ENCODE results near the gene DOCK4. TPM values are rescaled to one million over a fixed set of nuclear protein-coding genes. Genes with fewer than 3 reads are reported as not detected.

The DOCK4 gene
- polyA plus RNA-seq, 3 donors = 20.5 to 27.6 (median 24.6) TPM

DNA sequence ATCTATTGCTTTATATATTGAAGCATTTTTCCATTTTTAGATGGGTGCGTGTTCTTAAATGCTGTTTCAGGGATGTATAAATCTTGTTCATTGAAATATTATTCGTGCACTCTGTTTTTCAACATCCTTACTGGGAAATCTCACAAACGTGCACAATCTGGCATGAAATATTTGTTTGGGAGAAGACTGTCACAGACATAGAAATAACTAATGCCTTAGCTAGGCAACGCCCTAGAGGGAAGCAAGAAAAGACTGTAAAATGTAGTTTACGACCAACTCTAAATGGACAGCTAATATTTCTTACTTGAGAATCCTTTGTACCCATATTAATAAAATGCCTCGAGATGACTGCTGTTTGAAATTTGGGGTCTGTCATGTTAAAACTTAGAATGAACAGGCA lies 8.9 kb downstream of the DOCK4 start:
- DNase-seq (ENCODE audit: extremely low read depth in 1 of 11, low read depth in 9 of 11, low spot score in 4 of 11) = no peak

DNA sequence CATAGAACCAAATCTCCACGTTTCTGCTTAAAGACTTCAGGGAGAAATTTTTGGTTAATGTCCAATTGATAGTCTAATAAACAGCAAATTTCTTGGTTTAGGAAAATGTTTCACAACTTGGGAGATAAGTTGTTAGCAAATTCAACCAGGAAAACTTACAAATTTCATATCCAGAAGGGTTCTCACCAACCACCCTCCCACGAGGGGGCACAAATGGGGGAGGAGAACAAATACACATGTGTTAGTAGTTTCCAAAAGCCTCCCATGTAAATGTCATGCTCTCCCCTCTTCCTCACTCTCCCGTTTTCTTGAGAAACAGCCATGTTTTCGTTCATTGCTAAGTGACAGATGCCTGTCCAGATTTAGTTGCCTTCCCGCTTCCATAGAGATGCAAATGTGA lies 10.5 kb downstream of the DOCK4 start:
- no peak for DNase-seq (ENCODE audit: extremely low read depth in 1 of 11, low read depth in 9 of 11, low spot score in 4 of 11)

DNA sequence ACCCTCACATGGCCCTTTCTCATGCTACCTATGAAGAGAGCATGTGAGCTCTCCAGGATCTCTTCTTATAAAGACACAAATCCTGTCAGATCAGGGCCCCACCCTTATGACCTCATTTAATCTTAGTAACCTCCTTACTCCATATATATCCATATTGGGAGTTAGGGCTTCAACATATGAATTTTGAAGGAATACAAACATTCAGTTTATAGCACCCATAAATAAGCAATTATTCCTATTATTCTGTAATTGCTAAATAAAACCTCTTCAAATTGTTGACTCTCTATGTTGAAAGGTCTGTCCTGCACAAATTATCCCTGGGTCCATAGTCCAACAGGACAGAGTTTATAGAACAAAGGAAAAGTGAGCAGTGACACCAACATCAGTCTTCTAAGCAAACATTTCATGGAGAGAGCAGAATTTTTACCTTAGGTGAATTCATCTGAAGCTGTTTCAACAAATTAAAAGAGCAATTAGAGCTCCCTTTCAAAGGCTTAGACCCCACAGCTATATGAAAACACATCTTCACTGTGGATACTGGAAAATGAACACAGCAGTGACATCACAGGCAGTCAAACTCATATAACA lies 12.2 kb downstream of the DOCK4 start:
- DNase-seq (ENCODE audit: extremely low read depth in 1 of 11, low read depth in 9 of 11, low spot score in 4 of 11) = no peak

DNA sequence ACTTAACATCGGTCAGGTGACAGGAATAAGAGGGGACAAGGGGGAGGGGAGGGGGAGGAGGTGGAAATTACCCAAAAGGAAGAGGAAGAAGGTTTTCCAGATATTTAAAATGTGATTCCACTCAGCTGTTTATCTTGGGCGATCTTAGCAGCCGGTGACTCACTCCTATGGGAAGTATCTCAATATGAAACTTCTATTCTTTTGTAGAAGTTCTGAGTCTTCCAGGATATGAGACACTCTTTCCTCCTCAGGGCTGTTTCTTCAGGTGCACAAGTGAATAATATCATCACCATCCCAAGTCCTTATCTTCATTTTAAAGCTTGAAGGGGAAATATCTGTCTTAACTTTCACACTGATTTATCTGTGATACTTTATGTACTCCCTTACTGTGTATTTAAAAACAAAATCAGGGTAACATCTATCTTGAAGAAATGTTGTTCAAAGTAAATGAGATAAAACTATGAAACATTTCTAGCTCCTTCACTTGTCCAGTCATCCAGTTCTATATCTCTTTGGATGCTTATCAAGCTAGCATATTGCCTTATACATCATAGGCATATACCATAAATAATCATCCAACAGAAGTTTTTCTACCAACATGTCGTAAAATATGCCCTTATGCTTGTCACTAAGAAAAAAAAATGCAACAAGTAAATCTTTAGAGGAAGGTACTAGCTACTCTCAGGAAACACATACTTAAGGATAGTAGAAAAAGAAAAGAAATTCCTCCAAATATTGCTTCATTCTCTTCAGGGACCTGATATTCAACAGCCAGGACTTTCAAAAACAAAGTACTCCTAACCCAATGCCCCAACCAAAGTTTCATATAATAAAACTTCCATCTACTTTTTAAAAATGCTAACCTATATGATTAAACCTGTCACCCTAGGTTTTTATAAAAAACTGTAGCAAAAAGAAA lies 13.7 kb downstream of the DOCK4 start:
- DNase-seq (ENCODE audit: extremely low read depth in 1 of 11, low read depth in 9 of 11, low spot score in 4 of 11) = no peak

DNA sequence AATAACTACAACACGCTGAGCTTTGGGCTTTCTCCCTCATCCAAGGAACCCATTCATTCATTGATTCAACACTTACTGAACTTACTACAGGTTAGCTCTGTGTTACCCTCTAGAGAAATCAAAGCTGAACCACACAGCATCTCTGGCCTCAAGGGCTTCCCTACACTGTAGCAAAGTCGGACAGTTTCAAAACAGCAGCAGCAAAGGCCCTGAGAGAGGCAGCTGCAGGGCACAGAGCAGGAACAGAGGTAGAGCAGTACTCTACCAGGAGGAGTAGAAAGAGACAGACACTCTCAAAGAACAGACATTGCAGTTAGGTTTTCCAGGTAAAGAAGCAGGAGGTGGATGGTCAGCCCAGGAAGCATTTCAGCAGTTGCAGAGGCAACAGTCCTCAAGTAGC lies 16.1 kb downstream of the DOCK4 start:
- no peak for DNase-seq (ENCODE audit: extremely low read depth in 1 of 11, low read depth in 9 of 11, low spot score in 4 of 11)

DNA sequence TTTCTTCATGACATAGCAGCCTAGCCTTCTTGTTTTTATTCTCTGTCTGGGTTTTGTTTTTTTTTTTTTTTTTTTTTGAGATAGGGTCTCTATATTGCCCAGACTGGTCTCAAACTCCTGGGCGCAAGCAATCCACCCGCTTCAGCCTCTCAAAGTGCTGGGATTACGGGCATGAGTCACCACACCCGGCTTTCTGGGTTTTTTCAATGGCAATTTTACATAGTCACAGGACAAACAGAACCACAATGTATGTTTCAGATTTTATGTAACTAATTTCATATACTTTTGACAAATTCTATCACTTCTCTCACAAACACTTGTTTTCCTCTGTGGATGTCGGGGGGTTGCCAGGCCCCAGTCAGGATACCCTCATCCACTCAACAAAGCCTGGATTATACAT lies 16.5 kb downstream of the DOCK4 start:
- DNase-seq (ENCODE audit: extremely low read depth in 1 of 11, low read depth in 9 of 11, low spot score in 4 of 11) = no peak

DNA sequence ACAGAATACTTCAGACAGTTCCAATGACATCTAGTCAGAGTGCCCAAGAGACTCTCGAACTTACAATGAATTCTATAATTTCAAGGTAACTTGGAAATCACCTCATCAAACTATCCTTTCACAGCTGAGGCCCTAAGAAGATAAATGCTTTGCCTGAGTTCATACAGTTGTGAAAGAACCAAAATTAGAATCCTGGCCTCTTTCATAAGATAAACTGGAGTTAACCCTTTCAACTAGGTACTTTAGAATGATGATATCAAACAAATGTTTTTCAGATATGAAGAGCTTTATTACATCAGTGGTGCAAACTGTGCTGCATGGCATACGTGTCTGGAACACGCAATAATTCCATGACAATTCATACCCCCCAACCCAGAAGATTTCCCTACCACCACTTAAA lies 17.9 kb downstream of the DOCK4 start:
- no peak for DNase-seq (ENCODE audit: extremely low read depth in 1 of 11, low read depth in 9 of 11, low spot score in 4 of 11)

DNA sequence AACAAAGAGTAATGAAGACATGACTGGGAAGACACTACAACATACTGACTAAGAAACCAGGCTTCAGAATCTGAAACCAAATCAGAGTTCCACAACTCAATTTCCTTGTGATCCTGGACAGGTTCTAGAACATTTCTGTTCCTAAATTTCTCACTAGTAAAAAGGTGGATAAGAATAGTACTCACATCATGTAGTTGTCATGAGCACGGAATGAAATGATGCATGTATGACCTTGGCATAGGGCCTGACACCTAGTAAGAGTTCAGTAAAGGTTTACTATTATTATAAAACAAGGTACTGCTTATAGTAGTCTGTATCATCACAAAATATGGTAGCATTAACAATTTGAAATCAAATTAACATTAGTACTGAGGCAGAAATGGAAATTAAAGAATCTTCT lies 19.9 kb downstream of the DOCK4 start:
- DNase-seq (ENCODE audit: extremely low read depth in 1 of 11, low read depth in 9 of 11, low spot score in 4 of 11) = no peak

DNA sequence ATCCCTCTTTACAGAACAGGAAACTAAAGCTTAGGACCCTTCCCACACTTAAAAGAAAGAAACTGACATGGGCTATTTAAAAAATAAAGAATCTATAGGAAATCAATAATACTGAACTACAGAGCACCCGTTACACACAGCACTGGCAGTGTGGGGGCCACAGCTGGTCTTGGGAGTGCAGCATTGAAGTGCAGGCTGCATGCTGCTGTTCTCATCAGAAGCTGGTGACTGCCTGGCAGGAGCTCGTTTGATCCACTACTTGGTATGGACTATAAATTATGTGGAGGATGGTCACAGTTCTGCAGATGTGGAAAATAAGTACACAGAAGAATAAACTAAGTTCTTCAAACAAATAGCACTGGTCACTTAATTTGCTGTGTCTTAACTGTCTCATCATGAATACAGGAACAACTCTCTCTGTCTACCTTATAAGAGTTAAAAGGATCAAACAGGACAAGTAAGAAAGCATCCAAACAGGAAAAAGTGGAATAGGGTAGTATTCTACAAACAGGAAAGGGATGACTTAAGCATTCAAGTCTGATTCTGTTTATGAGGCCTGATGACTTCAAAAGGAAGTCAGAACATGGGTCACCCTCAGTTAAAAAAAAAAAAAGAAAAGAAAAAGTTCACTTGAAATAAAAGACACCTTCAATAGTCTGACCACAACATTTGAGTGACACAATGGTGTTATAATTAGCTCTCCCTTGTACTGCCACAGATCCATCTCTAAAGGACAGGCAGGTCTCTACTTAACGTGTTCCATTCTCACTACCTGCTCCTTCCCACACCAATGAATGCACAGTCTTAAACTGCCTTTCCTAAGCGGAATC lies 21.0 kb downstream of the DOCK4 start:
- DNase-seq (ENCODE audit: extremely low read depth in 1 of 11, low read depth in 9 of 11, low spot score in 4 of 11) = no peak

DNA sequence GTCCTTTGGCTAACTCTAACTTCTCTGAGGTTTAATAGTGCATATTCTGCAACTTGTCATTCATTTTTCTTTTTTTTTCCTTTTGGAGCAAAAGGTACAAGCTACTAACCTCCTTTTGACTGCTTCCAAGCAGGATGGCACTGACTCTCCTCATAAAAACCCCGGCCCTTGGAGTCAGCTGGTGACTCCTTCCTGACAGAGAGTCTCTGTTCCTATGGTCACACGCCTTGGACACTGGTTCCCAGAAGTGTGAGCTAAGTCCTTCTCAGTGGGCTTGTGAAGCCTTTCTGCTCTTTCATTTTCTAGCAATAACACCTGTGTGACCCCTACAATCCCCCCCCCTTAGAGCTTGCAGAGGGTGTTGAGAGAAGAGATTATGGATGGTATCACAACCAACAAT lies 21.7 kb downstream of the DOCK4 start:
- DNase-seq (ENCODE audit: extremely low read depth in 1 of 11, low read depth in 9 of 11, low spot score in 4 of 11) = no peak

DNA sequence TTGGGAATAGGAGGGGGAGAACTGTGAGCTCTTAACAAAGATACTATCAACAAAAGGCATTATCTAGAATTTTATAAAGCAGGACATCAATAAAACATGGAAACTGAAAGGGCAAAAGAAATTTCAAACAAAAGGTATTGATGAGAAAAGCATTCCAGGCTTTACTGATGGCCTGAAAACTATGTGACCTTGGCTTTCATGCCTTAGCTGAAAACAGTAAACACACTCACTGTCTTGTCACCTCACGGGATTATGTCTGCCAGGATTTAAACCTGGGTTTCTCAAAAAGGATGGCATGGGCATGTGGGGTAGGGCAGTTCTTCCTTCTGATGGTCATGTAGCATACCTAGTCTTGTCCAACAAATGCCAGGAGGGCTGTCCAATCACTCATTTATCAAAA lies 22.9 kb downstream of the DOCK4 start:
- no peak for DNase-seq (ENCODE audit: extremely low read depth in 1 of 11, low read depth in 9 of 11, low spot score in 4 of 11)

DNA sequence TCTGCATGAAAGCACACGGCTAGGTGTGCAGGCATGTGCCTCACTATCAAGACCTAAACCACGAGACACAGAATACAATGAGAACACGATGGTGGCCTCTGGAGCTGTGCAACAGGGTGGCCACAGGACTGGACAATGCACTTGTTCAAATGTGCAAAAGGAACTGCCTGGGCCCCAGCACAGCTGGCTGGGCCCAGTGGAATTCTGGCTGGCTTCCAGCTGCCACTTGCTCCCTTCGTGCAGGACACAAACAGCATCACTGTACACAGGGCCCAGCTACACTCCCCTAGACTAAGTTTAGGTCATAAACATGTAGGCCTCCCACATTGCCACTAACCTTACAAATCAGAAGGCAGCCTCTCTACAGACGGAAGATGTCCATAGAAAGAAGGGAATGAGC lies 23.4 kb downstream of the DOCK4 start:
- DNase-seq (ENCODE audit: extremely low read depth in 1 of 11, low read depth in 9 of 11, low spot score in 4 of 11) = peak in 1 of 11 donors; percentile 16

DNA sequence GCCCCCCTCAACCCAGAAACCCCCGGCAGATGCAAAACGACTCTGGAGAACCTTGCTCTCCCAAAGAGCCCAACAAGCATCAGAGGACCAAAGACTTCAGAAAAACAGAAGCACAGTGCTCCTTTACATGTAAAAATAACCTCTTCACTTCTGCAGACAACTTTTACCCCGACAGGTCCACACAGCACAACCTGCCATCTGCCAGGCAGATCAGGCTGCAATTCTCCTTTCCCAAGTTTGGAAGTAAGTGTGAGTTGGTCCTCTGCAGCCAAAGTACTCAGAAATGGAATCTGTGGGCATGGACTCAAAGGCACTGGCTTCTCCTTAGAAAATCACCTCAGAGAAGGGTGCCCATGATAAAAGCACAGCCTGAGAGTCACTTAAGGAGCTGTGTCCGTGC lies 26.0 kb downstream of the DOCK4 start:
- DNase-seq (ENCODE audit: extremely low read depth in 1 of 11, low read depth in 9 of 11, low spot score in 4 of 11) = no peak

DNA sequence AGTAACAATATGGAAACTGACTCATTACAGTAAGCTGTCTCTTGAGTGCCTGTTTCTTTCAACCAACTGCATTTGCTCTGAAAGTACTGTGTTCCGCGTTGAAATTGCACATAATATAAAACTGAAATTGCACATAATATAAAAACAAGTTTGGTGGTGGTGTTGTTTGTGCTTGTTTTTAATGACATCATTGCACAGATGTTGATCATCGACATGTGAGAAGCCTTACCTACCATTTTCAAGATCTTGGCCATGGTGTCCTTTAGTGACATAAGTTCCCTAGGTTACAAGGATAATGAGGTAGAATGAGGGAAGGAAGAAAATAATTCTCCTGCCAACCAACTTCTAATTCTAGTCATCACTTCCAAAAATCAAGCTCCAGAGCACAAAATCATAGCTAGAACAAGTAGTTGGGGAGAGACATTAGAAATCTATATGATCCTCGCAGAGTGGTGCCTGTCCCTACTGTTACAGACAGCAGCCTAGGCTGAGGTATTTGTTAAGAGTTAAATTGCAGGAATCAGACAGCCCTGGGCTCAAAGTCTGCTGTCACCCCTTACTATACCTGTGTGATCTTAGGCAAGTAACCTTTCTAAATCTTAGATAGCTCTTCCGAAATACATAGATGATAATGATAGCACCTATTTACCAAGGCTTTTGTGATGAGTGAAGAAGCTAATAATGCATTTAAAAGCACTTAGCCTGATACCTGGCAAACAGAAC lies 29.3 kb downstream of the DOCK4 start:
- no peak for DNase-seq (ENCODE audit: extremely low read depth in 1 of 11, low read depth in 9 of 11, low spot score in 4 of 11)

DNA sequence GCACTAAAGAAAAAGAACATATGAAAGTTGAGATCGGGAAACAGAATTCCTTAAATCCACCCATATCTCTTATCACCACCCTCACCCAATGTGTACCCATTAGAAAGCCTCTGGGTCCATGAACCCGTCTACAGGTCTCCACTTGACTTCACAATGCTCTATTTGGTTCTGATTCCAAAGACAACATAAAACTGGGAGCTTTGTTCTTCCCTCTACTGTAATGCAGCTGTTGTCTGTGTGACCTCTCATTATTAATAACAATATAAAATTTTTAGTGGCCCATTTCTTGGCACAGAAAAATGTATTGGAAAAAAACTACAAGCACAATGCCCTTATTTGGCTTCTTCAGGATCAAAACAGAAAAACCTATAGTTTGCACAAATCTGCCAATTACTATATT lies 30.0 kb downstream of the DOCK4 start:
- DNase-seq (ENCODE audit: extremely low read depth in 1 of 11, low read depth in 9 of 11, low spot score in 4 of 11) = no peak

DNA sequence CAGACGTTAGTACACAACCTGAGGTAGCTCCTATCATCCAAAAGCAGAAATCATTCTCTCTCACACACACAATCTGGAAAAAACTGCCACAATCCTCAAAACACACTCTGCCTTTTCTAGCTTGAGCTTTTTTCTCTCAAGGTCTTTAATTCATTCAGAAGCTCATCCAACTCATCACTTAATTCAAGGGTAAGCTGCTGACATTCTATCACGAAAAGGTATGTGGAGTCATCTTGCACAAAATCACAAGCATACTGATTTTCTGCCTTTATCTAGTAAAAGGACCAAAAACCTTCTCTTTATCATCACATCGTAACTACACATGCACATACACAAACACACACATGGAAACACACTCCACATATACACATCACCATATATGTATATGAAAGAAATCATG lies 32.0 kb downstream of the DOCK4 start:
- DNase-seq (ENCODE audit: extremely low read depth in 1 of 11, low read depth in 9 of 11, low spot score in 4 of 11) = no peak

DNA sequence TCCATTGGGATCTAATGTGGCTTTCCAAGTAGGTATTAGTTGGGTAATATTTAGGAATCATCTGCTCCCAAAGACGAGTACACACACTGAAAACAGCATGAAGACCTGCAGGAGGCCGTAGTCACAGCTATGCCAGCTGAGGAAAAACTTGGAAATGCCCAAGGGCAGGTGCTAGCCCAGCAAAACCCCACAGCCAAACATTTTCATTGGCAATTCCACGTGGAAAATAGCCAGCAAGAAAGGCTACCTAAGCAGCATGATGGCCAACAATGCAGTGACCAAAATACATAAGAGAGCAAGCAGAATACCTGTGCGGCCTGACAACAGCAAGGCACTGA lies 32.7 kb downstream of the DOCK4 start:
- no peak for DNase-seq (ENCODE audit: extremely low read depth in 1 of 11, low read depth in 9 of 11, low spot score in 4 of 11)

DNA sequence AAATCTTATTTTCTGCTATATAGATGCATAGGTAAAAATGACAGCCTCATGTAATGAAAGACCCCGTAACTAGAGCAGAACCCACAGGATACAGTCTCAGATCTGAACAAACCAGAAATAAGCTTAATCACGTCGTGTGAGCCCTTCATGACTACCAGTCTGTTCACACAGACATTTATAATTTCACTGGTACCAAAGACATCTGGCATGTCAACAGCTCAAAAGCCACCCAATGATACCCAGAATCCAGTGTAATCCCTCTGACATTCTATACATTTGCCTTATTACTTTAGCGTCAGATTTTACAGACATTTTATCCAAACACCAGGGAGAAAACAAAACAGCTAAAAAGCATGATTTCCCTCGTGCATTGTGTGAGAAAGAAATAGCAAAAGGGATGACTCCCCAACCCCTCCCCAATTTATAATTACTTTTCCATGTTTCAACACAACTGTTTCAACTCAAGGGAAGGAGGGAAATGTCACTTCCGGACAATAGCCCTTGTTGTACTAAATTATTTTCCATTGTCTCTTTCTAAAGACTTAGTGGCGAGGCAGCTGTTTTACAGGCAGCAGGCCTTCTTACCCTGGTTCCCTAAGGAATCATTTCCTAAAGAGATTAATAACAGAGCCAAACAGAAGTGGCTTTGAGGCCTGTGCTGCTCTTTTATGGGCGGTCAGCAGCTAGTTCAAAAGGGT lies 33.2 kb downstream of the DOCK4 start:
- no peak for DNase-seq (ENCODE audit: extremely low read depth in 1 of 11, low read depth in 9 of 11, low spot score in 4 of 11)

DNA sequence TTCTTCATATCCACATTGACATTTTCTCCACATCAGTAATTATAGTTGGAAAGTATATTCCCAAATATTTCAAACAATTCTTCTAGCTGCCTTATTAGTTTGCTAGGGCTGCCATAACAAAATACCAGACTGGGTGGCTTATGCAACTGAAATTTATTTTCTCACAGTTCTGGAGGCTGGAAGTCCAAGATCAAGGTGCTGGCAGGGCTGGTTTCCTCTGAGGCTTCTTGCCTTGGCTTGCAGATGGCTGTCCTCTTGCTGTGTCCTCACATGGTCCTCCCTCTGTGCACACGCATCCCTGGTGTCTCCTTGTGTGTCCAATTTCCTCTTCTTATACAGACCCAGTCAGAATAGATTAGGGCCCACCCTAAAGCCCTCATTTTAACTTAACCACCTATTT lies 34.5 kb downstream of the DOCK4 start:
- no peak for DNase-seq (ENCODE audit: extremely low read depth in 1 of 11, low read depth in 9 of 11, low spot score in 4 of 11)
